GM12865 (cell line): Measurements from ENCODE around the gene CCDC78.
A peak's percentile ranks its signal among the peaks of the same experiment; 100 is the strongest.
"Not testable (repeated sequence)": the region's sequence is repeated elsewhere in the genome, so short reads cannot be mapped to it uniquely, and the experiment has no call there.

Source experiments
- DNase-seq: peaks from one replicate; pipeline ENCODE4 v3.0.0; 2010; ENCODE audit warnings: low read depth
- H3K4me3 ChIP-seq: 2 replicates; pipeline ENCODE4 v1.5.1; 2011; ENCODE audit warnings: mild to moderate bottlenecking, low read depth, low read length, control low read depth
- TF ChIP-seq, protein P1 (sequence below): IDR thresholded peaks from 2 replicates; pipeline ENCODE4 v1.5.1; 2011; ENCODE audit warnings: low read length, control low read depth, low read depth, inconsistent platforms; ENCODE audit not compliant: insufficient read depth; ENCODE audit errors: missing control alignments

CCDC78 gene

GRCh38 chr16:693766-694165, 32.5 kb downstream of the CCDC78 start:
- TF ChIP-seq, protein P1, sequence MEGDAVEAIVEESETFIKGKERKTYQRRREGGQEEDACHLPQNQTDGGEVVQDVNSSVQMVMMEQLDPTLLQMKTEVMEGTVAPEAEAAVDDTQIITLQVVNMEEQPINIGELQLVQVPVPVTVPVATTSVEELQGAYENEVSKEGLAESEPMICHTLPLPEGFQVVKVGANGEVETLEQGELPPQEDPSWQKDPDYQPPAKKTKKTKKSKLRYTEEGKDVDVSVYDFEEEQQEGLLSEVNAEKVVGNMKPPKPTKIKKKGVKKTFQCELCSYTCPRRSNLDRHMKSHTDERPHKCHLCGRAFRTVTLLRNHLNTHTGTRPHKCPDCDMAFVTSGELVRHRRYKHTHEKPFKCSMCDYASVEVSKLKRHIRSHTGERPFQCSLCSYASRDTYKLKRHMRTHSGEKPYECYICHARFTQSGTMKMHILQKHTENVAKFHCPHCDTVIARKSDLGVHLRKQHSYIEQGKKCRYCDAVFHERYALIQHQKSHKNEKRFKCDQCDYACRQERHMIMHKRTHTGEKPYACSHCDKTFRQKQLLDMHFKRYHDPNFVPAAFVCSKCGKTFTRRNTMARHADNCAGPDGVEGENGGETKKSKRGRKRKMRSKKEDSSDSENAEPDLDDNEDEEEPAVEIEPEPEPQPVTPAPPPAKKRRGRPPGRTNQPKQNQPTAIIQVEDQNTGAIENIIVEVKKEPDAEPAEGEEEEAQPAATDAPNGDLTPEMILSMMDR: no peak
- DNase-seq: no peak
- H3K4me3 ChIP-seq: no peak overlapping the region

GRCh38 chr16:693364-693763, 32.9 kb downstream of the CCDC78 start:
- TF ChIP-seq, protein P1: no peak
- DNase-seq: no peak
- H3K4me3 ChIP-seq: no peak overlapping the region

- no peak for DNase-seq
- TF ChIP-seq, protein P1: no peak
These were observed 33.7 kb downstream of the CCDC78 start for GRCh38 chr16:692356-693108.

DNA sequence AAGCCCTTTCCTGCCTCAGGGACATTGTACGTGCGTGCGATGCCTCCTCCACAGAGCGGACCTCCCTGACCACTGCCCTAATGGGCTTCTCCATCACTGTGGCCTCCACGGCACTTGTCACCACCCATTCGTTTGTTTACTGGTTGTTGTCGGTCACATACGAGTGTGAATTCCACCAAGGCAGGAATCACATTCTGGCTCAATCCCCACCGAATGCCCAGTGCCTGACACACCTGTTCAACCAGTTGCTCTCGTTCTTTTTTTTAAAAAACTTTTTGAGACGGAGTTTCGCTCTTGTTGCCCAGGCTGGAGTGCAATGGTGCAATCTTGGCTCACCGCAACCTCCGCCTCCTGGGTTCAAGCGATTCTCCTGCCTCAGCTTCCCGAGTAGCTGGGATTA, 35.0 kb downstream of the CCDC78 start:
- not testable (repeated sequence) for H3K4me3 ChIP-seq, DNase-seq

More at GRCh38 chr16:692356-693108, 33.7 kb downstream of the CCDC78 start:
- H3K4me3 ChIP-seq: no peak overlapping the region

DNA sequence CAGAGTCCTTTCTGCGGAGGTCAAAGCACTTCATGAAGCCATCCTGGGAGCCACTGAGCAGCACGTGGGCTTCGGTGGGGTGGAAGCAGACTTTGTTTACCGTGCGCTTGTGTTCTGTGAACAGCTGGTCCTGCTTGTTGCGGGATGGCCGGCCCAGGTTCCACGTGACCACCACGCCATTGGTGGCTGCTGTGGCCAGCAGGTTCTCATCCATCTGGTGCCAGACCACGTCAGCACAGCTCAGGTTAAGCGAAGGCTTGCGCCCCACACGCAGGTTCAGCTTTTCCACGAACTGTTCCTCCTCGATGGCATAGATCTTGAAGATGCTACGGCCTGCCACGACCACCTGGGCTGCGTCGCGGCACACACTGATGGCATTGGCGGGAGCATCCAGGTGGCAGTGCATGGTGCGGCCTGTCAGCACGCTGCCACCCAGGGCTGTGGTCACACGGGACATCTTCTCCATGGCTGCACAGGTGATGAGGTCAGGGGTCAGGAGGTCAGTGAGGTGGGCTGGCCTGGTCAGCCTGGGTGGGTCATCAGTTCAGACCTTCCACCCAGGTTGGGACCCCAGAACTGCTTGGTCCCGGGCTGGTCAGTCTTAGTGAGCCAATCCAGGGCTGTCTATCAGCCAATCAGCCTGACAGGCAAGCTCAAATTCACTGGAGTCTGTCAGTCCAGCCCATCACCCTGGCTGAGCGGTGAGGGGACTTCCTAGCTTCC, 36.9 kb downstream of the CCDC78 start:
- peak overlapping the region; percentile 75 for H3K4me3 ChIP-seq
- no peak for DNase-seq
- TF ChIP-seq, protein P1: no peak

GRCh38 chr16:687499-687898, 38.7 kb downstream of the CCDC78 start:
- H3K4me3 ChIP-seq: no peak overlapping the region
- no peak for DNase-seq
- TF ChIP-seq, protein P1: no peak

DNA sequence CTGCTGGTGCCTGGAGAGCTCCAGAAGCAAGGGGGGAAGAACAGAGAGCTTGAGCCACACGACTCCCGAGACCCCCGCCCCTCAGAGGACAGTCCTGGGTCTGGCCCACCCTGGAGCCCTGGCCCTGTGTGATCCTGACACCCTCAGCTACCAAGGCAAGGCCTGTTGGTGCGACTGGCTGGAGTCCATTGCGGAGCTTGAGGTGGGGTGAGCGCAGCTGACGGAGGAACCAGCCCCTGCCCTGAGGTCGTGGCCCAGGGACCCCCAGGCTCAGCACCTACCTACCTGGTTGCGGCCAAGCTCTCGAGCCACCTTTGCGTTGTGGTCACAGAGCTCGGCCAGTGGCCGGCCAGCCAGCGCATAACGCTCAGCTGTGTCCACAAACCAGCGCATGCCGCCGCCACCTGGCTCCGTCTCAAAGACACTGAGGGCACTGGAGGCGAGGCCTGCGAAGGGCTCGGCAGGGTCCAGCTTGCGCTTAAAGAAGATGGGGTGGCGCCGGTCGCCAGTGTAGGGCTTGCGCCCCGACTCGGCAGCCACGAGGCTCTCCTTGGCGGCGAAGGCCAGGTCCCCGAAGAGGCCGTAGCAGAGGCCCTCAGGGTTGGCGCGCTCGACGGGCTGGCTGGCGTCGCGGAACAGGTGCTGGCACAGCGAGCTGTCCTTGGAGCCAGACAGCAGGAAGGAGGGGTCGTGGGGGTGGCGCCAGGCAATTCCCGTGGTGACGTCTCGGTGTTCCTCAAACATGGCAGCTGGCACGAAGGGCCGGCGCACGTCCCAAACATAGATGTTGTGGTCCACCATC, 39.6 kb downstream of the CCDC78 start:
- H3K4me3 ChIP-seq: no peak overlapping the region
- TF ChIP-seq, protein P1: no peak
- DNase-seq: no peak
